Renal pelvis (tissue), 4 donors: ENCODE results near the gene GIMAP8. TPM values are rescaled to one million over a fixed set of nuclear protein-coding genes. Genes with fewer than 3 reads are reported as not detected.
"Not testable (repeated sequence)": the region's sequence is repeated elsewhere in the genome, so short reads cannot be mapped to it uniquely, and the experiment has no call there.

ENCODE experiments used
- DNase-seq: peaks from one replicate; pipeline ENCODE4 v3.0.0-alpha.2; 2013
- polyA plus RNA-seq, 3 donors: library from polyadenylated mRNA; unstranded; fragments of 120-200 nt; gene quantifications; one replicate each; pipeline ENCODE4 v1.2.1, GENCODE V29; 2013; ENCODE audit not compliant: insufficient read length in 3 of 3

GIMAP8 gene
- polyA plus RNA-seq, 3 donors: 8.6 to 8.9 (median 8.8) TPM

DNA sequence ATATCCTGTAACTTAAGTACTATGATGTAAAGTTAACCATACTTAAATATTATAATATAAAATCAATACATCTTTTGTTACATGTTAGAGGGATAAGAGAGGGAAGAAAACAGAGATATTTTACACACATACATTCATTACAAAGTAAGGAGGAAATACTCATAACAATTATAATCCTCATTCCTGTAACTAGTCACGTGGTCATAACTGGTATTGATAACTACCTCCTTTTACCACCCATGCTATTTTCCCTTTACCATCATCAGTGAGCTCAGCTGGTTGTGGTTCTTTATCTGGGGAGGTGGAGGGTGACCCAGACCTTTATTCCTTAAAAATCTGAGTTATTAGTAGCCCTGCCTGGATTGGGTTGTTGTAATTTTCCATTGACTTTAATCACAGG, 8.3 kb downstream of the GIMAP8 start:
- DNase-seq: no peak

GRCh38 chr7:150461520-150461919, 11.1 kb downstream of the GIMAP8 start:
- DNase-seq: no peak

DNA sequence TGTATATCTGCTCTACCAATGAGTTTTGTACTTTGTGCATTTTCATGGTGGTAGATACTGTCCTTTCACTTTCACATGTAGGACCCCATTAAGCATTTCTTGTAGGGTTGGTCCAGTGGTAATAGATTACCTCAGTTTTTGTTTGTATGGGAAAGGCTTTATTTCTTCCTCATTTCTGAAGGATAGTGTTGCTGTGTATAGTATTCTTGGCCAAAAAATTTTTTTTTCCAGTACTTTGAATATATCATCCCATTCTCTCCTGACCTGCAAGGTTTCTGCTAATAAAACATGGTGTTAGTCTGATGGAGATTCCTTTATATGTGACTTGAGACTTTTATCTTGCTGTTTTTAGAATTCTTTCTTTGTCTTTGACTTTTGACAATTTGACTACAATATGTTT, 12.0 kb downstream of the GIMAP8 start:
- DNase-seq: no peak

DNA sequence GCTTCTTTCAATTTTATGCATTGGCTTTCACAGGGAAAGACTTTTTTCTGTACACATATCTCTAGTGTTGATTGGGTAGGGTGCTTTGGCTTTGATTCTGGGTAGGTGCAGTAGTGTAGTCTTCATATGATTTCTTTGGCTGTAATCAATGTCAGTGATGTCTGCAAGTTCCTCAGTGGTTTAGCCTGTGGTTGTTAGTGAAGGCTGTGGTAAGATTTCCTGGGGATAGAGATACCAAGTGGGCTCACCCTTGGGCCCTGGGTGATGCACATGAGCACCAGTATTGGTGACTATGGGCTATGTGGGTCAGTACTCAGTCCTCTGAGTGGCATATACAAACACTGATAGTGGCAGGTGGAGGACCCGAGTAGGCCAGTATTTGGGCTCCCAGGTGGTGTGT, 13.0 kb downstream of the GIMAP8 start:
- DNase-seq: no peak

DNA sequence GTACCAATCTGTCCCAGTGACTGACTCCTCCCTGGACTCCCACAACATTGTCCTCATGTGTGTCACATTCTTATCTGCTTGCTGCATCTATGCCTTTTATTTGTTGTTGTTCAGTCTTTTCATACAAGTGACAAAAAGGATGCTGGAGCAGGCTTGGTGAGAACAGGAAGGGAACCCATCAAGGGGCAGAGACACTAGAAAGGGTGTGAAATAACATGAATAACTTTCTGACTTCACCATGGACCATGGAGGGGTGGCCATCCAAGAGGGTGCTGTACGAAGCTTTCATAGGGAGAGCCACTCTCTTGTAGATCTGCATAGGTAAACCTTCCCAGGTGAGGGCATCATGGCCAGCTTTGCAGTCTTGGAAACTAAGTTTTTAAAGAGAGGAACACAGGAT, 14.5 kb downstream of the GIMAP8 start:
- no peak for DNase-seq

DNA sequence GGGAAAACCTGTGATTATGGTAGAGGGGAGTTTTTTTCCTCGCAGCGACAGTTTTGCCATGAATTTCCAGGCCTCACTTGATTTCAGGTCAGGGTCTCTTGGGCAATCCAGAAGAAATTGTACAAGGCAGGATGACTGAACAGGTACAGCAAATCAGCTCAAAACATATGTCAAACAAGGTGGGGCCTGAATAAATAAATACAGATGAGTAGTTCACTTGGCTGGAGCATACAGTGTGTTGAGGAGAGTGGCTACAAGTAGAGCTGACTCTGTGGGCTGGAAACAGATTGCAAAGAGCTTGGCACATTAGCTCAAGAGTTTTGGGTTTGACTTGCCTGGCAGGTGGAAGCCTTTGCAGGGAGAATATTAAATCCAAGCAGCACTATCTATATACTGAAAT, 15.0 kb downstream of the GIMAP8 start:
- no peak for DNase-seq

DNA sequence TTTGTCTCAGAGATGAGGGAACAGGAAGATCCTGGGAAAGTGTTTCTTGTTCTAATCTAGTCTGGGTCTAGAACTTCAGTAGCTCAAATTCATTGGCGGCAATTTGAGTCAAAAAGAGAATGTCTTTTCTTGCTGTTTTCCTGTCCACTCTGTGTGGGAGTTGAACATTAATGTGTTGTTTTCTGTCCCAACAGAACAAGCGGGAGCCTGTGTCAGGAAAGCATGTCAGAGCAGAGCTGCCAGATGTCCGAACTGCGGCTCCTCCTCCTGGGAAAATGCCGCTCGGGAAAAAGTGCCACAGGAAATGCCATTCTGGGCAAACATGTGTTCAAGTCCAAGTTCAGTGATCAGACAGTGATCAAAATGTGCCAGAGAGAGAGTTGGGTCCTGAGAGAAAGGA, 16.0 kb downstream of the GIMAP8 start:
- DNase-seq: no peak

DNA sequence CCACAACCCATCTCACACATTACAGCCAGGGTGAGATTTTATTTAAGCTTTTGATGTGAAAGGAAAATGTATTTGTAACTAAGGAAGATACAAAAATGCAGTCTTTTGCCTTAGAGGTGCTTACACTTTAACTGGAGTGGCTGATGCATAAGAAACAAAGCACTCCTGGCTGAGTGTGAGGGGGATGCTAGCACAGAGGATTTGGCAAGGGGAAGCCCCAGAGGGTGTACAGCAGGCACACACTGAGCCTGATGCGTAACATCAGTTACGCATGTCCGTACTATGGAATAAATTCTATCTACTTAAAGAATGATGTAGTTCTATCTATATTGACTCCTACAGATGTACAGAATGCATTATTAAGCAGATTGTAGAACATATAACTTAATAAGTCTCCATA, 17.8 kb downstream of the GIMAP8 start:
- DNase-seq: no peak

- DNase-seq: no peak
Measured at GRCh38 chr7:150471886-150472285, 21.5 kb downstream of the GIMAP8 start.

DNA sequence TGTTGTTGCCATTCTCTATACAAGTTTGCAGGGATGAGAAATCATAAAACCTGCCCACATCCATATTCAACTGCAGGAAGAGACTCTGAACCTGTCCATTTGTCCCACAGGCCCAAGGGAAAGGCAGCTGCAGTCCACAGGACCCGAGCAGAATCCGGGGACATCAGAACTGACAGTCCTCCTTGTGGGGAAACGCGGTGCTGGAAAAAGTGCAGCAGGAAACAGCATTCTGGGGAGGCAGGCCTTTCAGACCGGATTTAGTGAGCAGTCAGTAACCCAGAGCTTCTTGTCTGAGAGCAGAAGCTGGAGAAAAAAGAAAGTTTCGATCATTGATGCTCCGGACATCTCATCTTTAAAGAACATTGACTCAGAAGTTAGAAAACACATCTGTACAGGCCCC, 23.5 kb downstream of the GIMAP8 start:
- no peak for DNase-seq

DNA sequence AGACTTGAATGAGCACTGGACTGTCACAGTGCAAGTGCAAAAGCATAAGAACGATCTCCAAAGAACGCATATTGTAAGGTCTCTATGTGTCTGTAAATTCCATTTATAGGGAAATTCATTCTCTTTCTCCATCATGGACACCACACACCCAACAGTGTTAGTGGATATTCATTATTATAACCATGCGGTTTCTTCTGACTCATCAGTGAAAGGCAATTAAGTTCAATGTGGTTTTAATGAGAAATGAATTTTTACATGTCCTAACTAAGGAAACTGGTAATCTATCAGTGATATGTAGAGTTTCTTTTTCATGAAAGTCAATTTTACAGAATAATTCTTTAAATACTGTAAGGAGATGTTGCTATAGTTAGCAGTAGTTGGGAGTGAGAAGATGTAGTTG, 25.9 kb downstream of the GIMAP8 start:
- no peak for DNase-seq

GRCh38 chr7:150476819-150477631, 26.6 kb downstream of the GIMAP8 start:
- no peak for DNase-seq

DNA sequence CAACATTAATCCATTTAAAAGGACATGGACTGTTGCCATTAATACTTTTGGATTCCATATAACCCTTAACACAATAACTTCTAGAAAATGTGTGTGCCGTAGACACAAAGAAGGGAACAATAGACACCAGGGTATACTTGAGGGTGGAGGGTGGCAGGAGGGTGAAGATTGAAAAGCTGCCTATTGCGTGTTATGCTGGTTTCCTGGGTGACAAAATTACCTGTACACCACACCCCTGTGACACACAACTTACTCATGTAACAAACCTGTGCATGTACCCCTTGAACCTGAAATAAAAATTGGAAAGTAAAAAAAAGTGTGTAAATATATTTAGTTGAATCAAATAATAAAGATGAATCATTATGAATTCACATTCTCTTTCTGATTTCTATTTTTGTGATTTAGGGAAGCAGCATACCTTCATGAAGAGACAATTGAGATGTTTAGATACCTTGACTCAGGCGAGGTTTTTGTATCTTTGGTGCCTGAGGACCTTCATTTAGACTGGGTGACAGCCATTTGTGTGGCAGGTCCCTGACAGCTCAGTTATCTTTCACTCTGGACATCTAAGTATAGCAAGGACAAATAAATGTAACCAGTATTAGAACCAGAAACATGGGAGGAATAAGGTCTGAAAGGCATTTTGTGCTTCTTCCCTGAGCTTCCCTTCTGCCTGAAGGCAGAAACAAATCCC, 28.7 kb downstream of the GIMAP8 start:
- DNase-seq: no peak

- DNase-seq: no peak
Measured at GRCh38 chr7:150481186-150481920, 30.9 kb downstream of the GIMAP8 start.

- no peak for DNase-seq
Measured at GRCh38 chr7:150481922-150482321, 31.5 kb downstream of the GIMAP8 start.

DNA sequence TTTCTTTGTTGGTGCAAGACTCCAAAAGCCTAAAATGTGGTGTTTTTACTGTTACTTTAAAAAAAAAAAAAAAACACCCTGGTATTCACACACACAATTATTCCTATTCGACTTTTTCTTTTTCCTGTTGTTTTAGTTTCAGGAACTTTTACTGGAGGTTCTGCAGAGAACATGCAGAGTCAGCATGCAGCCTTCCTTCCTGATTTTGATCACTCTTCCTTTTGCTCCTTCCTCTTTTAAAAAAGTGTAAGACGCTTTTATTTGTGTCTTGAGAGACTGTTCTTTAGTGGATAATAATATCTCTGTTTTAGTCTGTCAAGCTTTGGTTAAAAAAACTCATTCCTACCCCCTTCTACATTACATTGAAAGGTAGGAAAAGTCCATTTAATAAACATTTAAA, 33.1 kb downstream of the GIMAP8 start:
- not testable (repeated sequence) for DNase-seq

GRCh38 chr7:150484071-150484470, 33.6 kb downstream of the GIMAP8 start:
- not testable (repeated sequence) for DNase-seq

- no peak for DNase-seq
Measured at GRCh38 chr7:150487625-150488024, 37.2 kb downstream of the GIMAP8 start.

DNA sequence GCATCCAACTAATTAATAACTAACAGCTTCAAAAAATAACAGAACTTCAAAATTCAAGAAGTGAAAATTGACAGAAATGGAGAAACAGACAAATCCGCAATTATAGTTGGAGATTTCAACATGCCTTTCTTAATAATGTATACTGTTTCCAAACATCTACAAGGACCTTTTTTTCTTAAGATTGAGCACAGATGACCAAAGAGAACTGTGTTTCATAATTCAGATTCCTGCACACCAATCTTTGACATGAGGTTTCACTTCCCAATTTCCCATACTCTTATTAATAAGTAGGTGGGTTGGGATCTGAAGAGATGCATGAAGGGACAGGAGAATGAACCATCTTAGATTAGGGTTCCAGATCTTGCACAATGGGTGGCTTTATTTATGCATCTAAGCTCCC, 39.4 kb downstream of the GIMAP8 start:
- DNase-seq: no peak

- not testable (repeated sequence) for DNase-seq
Measured at GRCh38 chr7:150493442-150493841, 43.0 kb downstream of the GIMAP8 start.

DNA sequence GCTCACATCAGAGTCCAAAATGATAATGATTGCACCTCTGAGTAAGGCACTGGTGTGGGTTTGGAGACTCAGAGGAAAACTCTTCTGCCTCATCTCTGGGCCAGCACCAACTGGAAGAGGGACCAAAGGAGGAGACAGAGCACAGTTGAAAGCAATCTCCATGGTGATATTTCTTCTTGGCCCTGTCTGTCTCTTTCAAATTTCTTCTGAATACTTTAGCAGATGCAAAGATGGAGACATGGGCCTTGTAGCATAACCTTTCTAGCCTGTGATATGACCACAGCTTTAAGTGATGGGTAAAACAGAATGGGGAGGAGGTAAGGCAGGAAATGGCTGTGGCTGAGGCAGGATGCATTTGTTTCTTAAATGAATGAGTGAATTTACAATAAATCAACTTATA, 52.1 kb downstream of the GIMAP8 start:
- DNase-seq: no peak

DNA sequence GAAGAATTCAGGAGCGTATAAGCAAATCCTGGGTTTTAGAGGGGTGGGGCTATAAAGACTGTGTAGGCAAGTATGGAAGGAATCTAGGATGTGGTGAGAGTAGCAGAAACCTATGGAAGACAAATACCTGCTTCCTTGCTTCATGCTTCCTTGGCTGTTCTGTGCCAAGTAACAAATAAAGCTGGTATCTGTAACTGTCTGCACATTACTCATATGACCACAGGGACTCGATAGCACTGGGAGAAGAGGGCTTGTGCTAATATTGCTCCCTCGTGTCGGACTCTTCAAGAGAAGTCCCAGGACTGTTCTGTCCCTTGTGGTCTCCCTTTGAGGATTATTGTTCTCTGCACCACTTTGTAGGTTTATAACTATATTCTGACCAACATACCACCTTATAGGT, 52.7 kb downstream of the GIMAP8 start:
- no peak for DNase-seq

DNA sequence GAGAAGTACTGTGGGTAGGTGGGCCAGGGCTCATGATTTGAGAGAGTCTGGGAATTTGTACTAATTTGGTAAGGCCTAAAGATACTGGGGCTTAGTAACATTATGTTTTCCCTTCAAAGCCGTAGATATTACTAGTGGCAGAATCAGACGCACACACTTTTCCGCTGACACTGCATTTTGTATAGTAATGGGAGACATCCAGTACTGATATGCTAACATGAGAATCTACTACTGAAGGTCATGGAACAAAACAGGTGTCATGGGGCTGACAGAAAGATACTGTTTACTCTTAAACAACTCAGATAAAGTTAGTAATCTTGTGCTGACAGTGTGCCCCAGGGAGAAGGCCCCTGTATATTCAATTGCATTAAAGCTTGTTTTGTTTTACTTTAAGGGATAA, 53.2 kb downstream of the GIMAP8 start:
- no peak for DNase-seq
